Transverse colon (tissue), 4 donors: ENCODE data around the gene KRT80.

Experiments used
- EP300 ChIP-seq: sonication (generic); formaldehyde crosslinking; IDR thresholded peaks from one replicate; pipeline ENCODE4 v1.6.1; 2017; ENCODE audit warnings: antibody characterized with exemption, low read depth
- POLR2A ChIP-seq: fragments of 450-650 bp; IDR thresholded peaks from one replicate; pipeline ENCODE4 v1.6.1; 2016; ENCODE audit warnings: antibody characterized with exemption, mild to moderate bottlenecking, moderate library complexity
- POLR2AphosphoS5 ChIP-seq, 3 donors: sonication (generic); formaldehyde crosslinking; IDR thresholded peaks; one replicate each; pipeline ENCODE4 v1.6.1; 2016; ENCODE audit warnings: antibody characterized with exemption in 3 of 3
- TF ChIP-seq, protein P1 (sequence below), 5 experiments: fragments of 200-600 bp in 3 of 5; fragments of 450-650 bp in 2 of 5; sonication (generic) in 3 of 5; IDR thresholded peaks; 1 replicate in 2 of 5; 2 replicates in 3 of 5; pipeline ENCODE4 v1.5.1; 2016 to 2017; ENCODE audit warnings: antibody characterized with exemption in 5 of 5, inconsistent platforms in 3 of 5, mild to moderate bottlenecking in 2 of 5, moderate library complexity in 1 of 5

- TF ChIP-seq POLR2AphosphoS5 (IDR thresholded peaks at IDR 0.05) (no peak), POLR2A (no peak), EP300 (no peak)
- TF ChIP-seq, protein P1, sequence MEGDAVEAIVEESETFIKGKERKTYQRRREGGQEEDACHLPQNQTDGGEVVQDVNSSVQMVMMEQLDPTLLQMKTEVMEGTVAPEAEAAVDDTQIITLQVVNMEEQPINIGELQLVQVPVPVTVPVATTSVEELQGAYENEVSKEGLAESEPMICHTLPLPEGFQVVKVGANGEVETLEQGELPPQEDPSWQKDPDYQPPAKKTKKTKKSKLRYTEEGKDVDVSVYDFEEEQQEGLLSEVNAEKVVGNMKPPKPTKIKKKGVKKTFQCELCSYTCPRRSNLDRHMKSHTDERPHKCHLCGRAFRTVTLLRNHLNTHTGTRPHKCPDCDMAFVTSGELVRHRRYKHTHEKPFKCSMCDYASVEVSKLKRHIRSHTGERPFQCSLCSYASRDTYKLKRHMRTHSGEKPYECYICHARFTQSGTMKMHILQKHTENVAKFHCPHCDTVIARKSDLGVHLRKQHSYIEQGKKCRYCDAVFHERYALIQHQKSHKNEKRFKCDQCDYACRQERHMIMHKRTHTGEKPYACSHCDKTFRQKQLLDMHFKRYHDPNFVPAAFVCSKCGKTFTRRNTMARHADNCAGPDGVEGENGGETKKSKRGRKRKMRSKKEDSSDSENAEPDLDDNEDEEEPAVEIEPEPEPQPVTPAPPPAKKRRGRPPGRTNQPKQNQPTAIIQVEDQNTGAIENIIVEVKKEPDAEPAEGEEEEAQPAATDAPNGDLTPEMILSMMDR (IDR thresholded peaks at IDR 0.05): peak; percentile 52 to 74 (median 66)
Measured at GRCh38 chr12:52139579-52140062, 52.2 kb downstream of the KRT80 start.
